Middle frontal gyrus (tissue), 1 donor: ENCODE measurements around the gene TLE4.

ENCODE experiments used
- DNase-seq: peaks from one replicate; pipeline ENCODE4 v3.0.0-alpha.2; 2015; ENCODE audit warnings: low spot score; ENCODE audit errors: extremely low spot score

TLE4 gene

DNA sequence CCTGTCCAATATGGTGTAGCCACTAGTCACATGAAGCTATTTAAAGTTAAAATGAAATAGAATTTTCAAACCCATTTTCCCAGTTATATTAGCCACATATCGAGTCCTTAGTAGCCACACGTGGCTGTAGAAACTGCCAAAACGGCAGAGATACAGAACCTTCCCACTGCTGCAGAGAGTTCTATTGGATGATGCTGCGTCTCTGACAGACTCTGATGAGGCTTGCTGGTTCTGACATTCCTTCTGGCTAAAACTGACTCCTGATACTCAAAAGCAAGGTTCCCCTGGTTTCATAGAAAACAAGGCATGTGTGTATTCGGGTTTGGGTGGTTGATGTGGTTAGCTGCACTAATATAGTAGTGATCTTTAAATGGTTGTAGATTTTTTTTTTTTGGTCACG is 91.5 kb downstream of the TLE4 start:
- DNase-seq = no peak

DNA sequence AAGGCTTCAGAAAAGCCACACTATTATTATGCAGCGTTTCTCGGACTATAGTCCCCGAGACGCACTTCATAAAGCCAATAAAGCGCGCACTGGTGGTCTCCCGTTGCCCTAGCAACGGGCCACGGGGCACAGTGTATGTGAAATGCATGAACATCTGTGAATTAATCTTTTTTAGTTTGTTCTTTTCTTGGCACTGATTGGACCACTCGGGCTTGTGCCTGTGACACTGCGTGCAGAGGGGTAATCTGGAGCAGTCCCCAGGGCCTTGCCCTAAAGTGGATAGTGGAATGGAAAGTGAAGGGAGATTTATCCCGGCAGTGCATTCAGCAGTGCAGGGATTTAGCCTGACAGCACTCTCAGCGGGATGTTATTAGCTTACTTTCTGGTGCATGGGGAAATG is 92.1 kb downstream of the TLE4 start:
- no peak for DNase-seq

DNA sequence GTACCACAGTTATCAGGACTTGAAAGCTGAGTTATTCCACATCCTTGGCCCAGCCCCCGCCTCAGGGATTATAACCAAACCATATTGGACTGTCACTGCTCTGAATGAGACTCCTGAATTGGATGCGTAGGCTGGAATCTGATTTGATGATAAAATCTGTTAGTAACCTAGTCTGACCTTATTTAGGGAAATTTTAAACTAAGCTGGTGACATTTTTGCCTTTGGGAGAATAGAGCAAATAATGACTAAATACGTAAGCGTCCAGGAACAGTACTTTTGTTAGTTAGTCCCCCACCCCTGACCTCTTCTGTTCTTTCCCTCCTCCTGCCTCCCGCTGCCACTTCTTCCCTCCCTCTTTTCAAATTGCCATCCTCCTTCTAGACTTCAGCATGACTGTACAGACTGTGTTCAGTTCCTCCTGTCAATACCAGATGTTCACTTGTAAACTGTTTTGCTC is 92.6 kb downstream of the TLE4 start:
- no peak for DNase-seq

DNA sequence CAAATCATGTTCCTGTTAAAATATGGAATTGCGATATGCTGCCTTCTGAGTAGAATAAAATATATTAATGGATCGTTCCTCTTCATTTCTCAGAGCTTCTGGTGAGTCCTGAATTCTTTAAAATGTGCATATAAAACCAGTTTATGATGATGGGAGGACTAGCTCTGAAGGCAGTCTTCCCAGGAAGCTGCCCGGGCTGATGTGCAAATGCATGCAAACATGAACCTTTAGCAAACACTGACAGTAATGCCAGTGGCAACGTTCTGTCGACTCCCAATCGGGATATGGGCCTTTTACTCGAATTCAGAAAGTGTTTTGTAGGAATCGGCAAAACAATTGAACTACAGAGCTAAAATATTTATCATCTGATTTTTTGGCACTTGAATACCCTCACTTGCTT is 93.6 kb downstream of the TLE4 start:
- DNase-seq = no peak

DNA sequence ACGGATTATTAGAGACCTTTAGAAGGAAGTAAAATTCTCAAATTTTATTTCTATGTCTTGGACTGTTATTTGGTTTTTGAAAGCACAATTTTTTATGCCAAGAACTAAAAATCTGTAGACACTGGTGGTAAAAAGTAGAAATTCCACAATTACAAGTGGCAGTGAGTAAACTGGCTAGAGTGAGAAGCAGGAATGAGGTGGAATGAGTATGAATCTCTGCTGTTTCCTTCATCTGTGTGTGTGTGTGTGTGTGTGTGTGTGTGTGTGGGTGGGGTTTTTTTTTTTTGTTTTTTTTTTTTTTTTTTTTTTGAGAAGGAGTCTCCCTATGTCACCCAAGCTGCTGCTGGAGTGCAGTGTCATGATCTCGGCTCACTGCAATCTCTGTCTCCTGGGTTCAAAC is 94.2 kb downstream of the TLE4 start:
- DNase-seq = no peak

DNA sequence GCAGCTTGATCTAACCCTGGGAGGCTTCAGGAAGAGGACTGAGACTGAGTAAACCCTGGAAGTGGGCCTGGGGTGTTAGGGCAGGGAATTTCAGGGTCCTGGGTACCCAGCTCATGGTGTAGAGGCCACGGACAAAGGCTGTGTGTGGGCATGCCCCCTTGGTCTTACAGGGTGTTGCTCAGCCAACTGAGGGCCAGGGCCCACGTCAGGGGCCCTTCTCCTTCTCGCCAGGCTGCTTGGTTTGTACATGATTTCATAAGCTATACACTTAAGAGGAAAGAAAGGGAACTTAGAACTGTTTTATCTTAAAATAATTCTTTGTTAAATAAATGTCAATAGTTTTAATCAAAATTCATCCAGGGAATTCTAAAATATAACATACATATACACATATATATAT is 95.4 kb downstream of the TLE4 start:
- DNase-seq = no peak

DNA sequence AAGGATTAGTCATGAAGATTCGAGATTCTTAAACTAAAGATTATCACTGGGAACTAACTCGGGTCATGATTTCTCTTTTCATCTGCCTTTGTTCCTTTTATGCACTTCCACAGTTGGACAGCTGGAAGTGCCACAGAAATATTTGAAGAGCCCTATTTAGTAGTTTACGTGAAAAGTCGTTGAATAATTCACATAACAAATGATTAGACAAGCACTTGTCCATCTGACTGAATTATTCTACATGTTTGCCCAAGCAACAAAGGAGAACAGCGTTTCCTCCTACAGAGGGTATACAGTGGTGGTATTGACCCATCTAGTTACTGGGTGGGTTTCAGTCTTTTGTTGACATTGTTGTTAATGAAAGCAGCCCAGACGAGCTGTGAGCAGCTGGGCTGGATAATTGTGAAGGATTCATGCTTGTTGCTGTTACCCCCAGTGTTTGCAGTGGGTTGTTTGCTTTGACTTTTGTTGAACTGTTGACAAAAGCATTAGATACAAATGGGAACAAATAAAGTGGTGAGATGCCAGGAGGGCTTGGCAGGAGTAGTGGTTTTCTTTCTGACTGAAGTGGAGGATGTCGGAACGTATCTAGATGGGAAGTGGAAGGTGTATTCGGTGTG is 96.2 kb downstream of the TLE4 start:
- DNase-seq = no peak

DNA sequence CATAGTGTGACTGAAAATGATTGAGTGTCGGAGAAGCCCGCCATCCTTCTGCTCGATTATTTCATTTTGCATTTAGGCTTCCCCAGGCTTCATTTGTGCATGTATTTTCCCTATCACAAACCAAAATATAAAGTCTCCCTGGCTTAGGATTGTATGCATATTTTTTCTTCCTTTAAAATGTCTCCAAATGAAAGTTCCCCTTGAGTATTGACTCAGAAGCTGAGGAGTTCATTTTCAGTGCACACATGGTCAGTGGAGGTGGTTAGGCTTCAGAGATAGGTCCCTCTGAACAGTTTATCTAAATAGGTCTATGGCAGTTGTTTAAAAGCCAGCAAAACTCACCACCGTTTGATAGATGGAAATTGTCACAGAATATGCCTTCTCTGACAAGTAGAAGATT is 97.2 kb downstream of the TLE4 start:
- no peak for DNase-seq

DNA sequence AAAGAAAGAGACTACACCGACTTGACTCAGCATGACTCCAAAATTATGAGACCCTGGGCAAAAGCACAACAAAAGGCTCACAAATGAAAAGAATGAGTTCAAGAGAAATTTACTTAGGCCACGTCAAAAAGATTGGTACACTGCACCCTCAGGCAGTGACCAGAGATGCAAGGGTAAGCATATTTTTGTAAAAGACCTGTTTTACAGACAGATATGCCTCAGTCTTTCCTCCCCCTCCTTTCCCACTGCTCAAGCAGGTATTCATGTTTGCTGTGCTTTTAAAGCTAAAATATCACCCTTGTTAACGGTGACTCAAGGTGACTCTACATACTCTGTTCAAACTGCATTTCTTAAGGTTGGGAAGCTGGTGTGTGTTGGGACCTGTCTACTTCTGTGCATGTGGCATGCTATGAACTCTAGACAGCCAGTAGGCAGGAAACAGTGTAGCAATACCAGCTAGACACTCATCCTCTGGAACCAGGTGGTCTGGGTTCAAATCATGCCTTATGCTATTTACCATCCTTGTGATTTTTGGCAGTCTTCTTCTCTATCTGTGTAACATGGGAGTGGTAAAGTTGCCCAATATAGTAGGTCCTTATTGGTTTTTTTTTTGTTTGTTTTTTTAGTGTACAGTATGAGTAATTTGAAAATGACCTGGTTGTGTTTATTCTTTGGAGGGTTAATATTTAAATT is 98.7 kb downstream of the TLE4 start:
- no peak for DNase-seq

DNA sequence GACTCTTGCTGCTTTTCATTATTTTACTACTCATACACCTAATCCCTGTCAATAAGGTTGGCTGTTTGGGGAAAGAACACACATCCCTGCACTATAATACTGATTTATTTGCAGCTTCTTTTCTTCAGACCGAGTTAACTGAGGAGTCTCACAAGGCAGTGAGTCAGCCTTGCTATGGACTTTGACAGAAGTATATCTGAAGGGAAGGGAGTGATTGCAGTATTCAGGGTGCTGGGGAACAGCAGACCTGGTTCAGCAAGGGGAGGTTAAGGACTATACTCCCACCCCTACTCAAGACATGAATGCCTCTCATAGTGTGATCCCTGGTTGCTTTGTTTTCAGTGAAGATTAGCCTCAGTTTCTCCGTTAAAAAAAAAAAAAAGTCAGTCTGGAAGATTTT is 99.8 kb downstream of the TLE4 start:
- no peak for DNase-seq

DNA sequence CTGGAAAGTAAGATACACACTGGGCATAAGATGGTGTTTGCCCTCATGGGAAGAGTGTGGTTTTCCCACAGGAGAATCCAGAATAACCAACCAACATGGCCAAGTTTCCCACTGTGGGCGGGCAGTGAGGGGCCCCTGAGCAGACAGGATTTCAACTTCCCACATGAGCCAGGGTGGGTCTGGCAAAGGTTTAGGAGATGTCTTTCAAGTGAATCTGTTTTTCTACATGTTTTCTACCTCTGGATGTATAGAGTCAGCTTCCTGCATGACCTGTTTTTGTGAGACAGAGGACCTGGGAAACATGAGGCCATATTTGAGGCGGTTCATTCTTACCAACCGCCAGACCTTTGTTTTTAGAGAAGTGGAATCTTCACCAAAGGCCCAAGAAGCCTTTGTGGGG is 100.5 kb downstream of the TLE4 start:
- DNase-seq = no peak

DNA sequence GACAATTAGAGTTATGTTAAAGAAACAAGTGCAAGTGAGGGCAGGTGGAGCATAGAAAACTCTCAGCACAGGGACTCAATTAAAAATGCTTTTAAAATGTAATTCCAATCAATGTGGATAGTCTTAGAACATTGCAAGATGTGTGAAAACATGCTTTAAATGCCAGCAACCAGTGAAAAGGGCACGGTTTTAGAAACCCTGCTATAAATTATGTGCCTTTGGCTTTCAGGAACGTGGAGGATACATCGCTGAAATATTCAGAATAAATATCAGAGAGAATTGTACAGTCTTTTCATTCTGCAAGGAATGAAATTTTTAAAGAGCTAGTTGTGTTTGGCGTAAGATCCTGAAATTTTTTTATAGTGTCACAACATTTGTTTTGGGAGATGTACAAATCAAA is 101.1 kb downstream of the TLE4 start:
- DNase-seq = no peak

DNA sequence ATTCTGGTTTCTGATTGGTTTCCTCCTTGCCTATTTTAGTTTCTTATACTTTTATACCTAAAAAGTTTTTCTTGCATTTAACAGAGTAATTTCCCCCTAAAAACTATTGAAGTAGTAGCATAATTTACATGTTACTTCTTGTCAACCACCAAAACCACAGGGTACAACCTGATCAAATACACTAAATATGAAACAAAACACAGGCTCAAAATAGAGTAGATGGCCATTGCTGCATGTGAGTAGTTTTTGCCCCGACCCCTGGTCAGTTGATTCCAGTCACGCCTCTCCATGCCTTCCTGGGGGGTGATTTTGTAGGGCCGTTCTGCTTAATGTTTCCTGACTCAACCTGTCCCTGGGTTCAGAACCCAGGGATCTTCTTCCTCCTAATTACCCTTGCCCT is 101.8 kb downstream of the TLE4 start:
- no peak for DNase-seq

DNA sequence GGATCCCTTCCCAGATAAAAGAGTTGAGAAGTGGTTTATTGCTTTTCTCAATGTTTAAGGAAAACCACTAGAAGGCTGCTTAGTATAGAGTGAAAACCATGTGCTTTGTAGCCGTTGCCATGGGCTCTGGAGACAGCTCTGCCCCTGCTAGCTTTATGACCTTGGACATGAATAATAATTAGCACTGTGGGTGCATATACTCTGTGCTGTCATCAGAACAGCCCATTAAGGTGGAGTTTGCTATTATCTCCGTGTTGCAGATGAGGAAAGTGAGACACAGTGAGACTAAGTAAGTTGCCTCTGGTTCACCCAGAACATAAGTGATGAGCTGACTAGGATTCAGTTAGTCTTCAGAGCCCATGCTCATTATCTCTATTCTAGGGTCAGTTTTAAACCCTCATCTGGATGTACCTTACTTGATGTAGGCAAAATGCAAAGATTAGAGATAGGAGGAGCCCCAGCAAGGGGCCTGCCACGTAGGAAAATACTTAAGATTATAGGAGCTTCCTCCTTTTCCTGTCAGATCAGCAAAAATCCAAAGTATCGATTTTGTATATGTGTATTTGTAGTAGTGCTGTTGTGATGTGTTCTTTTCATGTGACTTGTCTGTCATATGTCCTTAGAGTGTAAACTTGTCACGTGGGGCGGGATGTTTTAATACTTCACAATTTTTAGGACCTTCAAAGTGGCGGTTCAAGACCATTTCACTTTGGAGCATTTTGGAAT is 102.5 kb downstream of the TLE4 start:
- no peak for DNase-seq

DNA sequence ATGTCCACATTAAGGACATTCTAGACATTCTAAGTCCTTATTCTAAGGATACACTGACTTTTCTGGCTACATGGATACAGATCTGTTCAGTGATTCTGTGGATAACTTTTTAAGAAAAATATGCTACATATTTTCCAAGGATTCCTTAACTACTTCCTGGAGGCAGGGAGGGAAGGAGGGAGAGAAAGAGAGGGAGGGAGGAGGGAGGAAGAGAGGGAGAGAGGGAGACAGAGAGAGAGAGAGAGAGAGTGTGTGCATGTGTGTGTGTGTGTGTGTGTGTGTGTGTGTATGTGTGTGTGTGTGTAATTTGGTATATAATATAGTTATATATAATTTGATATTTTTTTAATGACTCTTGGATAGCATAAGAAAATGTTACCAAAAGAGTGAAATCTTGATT is 109.8 kb downstream of the TLE4 start:
- DNase-seq = no peak

DNA sequence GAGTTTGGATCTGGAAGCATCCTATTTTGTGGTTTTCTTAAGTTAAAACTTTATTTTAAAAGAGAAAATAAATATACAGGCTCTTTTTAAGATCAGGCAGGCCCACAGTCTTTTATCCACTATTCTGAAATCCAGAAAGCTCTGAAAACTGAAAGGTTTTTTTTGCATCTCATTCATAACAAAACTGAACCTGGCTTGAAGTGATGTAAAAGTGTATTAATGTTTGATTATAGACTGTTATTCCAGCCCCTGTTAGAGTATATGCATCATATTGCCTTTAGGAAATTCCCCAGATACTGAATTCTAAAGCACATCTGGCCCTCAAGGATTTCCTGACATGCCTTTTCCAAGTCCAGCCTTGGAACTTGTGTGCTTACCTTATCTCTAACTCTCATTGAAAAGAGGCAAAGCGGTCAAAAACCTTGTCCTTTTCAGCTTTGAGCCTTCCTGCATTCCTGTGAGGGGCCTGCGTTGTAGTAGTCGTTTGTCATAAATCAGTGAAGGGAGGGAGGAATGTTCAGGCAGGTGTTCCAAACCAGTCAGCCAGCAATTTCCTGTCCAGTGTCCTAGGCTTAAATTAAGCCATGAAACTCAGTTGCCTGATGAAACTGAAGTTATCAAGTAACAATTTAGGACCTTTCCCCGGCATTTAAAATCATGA is 110.4 kb downstream of the TLE4 start:
- no peak for DNase-seq

DNA sequence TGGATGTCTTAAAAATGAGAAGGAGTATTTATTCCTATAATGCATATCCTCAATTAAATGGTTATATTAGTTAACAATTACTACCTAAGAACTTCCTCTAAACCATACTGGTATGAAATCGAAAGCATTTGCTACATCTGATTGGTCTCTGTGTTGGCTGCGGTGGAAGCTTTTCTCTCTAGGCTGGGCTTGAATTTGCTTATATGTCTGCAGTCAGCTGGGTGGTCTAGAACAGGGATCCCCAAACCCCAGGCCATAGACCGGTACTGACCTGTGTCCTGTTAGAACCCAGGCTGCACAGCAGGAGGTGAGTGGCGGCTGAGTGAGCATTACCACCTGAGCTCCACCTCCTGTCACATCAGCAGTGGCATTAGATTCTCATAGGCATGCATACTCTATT is 112.3 kb downstream of the TLE4 start:
- no peak for DNase-seq

DNA sequence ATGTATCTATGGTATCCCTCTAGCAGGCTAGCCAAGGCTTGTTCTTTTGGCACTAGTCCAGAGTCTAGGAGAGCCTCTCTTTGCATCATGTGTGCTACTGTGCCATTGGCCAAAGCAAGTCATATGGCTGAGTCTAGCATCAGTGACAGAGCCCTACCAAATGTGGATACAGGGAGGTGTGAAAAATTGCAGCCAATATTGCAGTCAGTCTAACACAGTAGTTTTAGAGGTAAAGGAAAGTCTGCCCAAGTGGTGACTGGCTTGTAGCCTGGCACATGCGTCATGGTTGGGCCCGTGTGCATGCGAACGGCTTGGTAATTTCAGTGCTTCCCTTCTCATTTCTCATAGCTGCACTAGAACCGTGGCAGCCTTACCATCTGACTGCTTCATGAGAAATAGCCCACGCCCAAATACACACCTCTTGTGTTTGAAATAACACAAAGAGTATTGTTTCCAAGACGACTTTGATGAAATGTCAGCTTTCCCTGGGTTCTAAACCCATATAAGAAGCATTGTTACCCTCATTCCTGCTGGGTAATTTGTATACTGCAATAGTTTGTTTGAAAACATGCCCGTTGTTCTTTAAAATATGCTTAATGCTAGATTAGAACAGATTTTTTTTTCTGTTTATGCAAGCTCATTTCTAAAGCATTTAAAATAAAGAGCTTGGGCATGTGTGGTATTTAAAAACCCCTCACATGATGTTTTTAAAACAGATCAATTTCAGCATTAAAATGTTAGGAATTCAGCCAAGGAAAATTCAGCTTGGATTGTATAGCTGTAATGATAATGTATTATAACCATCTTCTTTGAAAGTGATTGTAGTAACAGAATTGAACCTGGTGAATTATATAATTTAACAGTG is 113.2 kb downstream of the TLE4 start:
- DNase-seq = no peak

DNA sequence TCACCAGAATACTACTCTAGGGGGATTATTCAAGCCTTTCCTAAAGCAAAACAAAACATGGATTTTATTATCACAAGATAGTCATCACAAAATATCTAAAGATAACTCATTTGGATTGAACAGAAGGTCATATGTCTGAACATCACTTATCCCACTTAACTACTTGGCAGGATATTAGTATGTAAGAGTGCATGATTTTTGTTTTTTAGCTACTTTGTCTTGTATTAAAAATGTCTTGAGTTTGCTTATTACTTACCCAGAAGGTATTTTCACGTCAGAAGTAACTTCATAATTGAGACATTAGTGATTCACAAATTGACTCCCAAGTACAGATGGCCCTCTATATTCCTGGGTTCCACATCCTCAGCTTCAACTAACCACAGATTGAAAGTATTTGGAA is 113.8 kb downstream of the TLE4 start:
- no peak for DNase-seq

DNA sequence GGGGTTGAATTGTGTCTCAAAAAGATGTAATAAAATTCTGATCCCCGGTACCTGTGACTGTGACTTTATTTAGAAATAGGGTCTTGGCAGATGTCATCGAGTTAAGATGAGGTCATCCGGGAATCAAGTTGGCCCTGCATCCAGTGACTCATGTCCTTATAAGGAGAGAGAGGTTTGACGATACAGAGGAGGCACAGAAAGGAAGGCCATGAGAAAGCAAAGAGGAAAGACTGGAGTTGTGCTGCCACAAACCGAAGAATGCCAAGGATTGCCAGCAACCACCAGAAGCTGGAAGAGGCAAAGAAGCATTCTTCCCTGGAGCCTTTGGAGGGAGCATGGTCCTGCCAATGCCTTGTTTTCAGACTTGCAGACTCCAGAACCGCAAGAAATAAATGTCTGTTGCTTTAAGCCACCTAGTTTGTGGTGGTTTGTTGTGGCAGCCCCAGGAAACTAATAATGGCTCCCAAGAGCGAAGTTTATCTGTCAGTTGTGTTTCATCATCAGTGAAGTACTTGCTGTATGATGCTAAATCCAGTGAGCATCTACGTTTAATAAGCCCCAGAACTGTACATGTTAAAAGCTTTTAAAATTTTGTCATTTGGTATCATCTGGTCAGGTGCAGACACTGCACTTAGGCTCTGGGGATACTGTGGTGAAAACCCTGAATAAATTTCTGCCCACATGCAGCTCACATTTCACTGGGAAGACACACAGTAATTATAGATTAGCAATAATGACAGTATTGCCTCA is 114.8 kb downstream of the TLE4 start:
- DNase-seq = no peak

DNA sequence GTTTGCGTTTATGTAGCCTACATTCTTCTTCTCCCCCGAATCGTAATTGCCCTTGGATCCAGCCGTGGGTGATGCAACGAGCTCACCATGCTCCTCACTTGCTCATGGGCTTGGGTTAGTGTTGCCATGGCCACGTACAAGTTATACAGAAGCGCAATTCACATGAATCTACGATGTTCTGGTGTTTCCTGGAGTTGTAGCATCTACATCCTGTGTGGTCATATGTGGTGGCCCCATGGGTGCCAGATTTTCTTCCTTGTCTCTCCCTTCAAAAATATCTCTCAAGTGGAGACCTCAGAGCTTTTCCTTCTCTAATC is 115.3 kb downstream of the TLE4 start:
- no peak for DNase-seq
